K562 (cell line): Measurements from ENCODE around the gene GET4. TPM values are rescaled to one million over a fixed set of nuclear protein-coding genes. Genes with fewer than 3 reads are reported as not detected.
A peak's percentile ranks its signal among the peaks of the same experiment; 100 is the strongest.

Experiments used
- ATAC-seq: fragments of 200-7000 bp; cut with Tn5 transposase; 3 replicates; pipeline ENCODE4 v1.9.1; 2020; ENCODE audit warnings: moderate library complexity
- BruUV-seq: library from RNA; stranded (reverse); fragments of 400-500 nt; replicated peaks from 2 replicates; lab custom pipeline; 2021; lab: Mats Ljungman, UMichigan
- CTCF ChIA-PET: fragments of 300-600 bp; formaldehyde crosslinking; extraction: SDS; loops from one replicate; lab custom pipeline; 2021; ENCODE audit warnings: low intra/inter-chr PET ratio; lab: Yijun Ruan, JAX
- POLR2A ChIA-PET: fragments of 300-600, 350-650 bp; sonication (Branson Sonifier 250); formaldehyde crosslinking; extraction: SDS; loops from one replicate; lab custom pipeline; 2021; ENCODE audit warnings: antibody characterized with exemption, inconsistent platforms; lab: Yijun Ruan, JAX
- DNase-seq, 4 experiments: peaks; one replicate each; pipeline versions ENCODE4 v3.0.0 to v3.0.0-alpha.2; 2011 to 2018; ENCODE audit warnings: low spot score in 3 of 4, mixed read lengths in 3 of 4; ENCODE audit errors: extremely low read depth in 1 of 4
- FAIRE-seq: peaks from 2 replicates; lab custom pipeline; 2011; peaks lifted over from hg19 to GRCh38; lab: Jason Lieb, UNC
- H2AFZ ChIP-seq: 2 replicates; pipeline ENCODE4 v1.6.0; 2011; ENCODE audit warnings: low read depth, low read length, control low read depth, inconsistent platforms
- H3K27ac ChIP-seq: fragments of 200-600 bp; 3 replicates; pipeline ENCODE4 v1.8.0; 2011; ENCODE audit warnings: low read depth, mild to moderate bottlenecking, control low read depth, inconsistent platforms, low read length, moderate library complexity, mixed read lengths; ENCODE audit errors: extremely low read depth
- H3K27me3 ChIP-seq, 2 experiments: fragments of 300-600 bp in 1 of 2; 2 replicates in 1 of 2; 3 replicates in 1 of 2; pipeline versions ENCODE4 v1.6.0 to v1.8.0; 2011; ENCODE audit warnings: inconsistent platforms in 2 of 2, low read length in 2 of 2, mild to moderate bottlenecking in 1 of 2, mixed read lengths in 1 of 2, moderate library complexity in 1 of 2; ENCODE audit not compliant: control insufficient read depth in 2 of 2, insufficient read depth in 2 of 2
- H3K36me3 ChIP-seq: fragments of 300-600 bp; 3 replicates; pipeline ENCODE4 v1.8.0; 2011; ENCODE audit warnings: mild to moderate bottlenecking, low read length, inconsistent platforms; ENCODE audit not compliant: control insufficient read depth, insufficient read depth
- H3K4me1 ChIP-seq, 2 experiments: fragments of 200-600 bp in 1 of 2; replicated peaks in 1 of 2; 2 replicates in 1 of 2; 3 replicates in 1 of 2; pipeline versions ENCODE4 v1.5.1 to v1.8.0; 2011; ENCODE audit warnings: inconsistent platforms in 2 of 2, low read length in 2 of 2, mild to moderate bottlenecking in 1 of 2, mixed read lengths in 1 of 2, moderate library complexity in 1 of 2; ENCODE audit not compliant: control insufficient read depth in 2 of 2, insufficient read depth in 2 of 2
- H3K4me2 ChIP-seq: 2 replicates; pipeline ENCODE4 v1.6.1; 2011; ENCODE audit warnings: low read length, control low read depth, inconsistent platforms, mixed read lengths; ENCODE audit not compliant: insufficient read depth
- H3K4me3 ChIP-seq: fragments of 200-600 bp; sonication (generic), shearing (Covaris generic); 2 replicates; pipeline ENCODE4 v1.5.1; 2016; ENCODE audit warnings: control low read depth, inconsistent platforms
- H3K79me2 ChIP-seq: fragments of 200-600 bp; 3 replicates; pipeline ENCODE4 v1.8.0; 2011; ENCODE audit warnings: low read length, inconsistent platforms; ENCODE audit not compliant: control insufficient read depth, insufficient read depth
- H3K9ac ChIP-seq, 2 experiments: 2 replicates each; pipeline versions ENCODE4 v1.6.0 to v1.6.1; 2011; ENCODE audit warnings: low read depth in 2 of 2, low read length in 2 of 2, control low read depth in 1 of 2, inconsistent platforms in 1 of 2, mild to moderate bottlenecking in 1 of 2, mixed read lengths in 1 of 2; ENCODE audit not compliant: insufficient read depth in 1 of 2
- H3K9me1 ChIP-seq: one replicate; pipeline ENCODE4 v1.6.0; 2011; ENCODE audit warnings: inconsistent platforms, mild to moderate bottlenecking, low read length, moderate library complexity; ENCODE audit not compliant: control insufficient read depth, insufficient read depth
- H3K9me3 ChIP-seq: replicated peaks from 2 replicates; pipeline ENCODE4 v1.5.1; 2011; ENCODE audit warnings: low read depth, low read length, inconsistent platforms; ENCODE audit not compliant: control insufficient read depth, insufficient read depth
- H4K20me1 ChIP-seq: replicated peaks from 2 replicates; pipeline ENCODE4 v1.6.1; 2011; ENCODE audit warnings: low read length, inconsistent platforms, mixed read lengths; ENCODE audit not compliant: control insufficient read depth, insufficient read depth
- KDM5B ChIP-seq: fragments of 200-600 bp; sonication (generic); IDR thresholded peaks from 2 replicates; pipeline ENCODE4 v1.6.1; 2012; ENCODE audit warnings: low read depth, mild to moderate bottlenecking, moderate library complexity, low read length, control low read depth, inconsistent platforms; ENCODE audit not compliant: insufficient replicate concordance
- WGBS: fragments of 100-300 bp; shearing (Covaris generic); methylation state at CpG from one replicate; pipeline ENCODE4 v1.1.6; 2016; ENCODE audit warnings: low coverage, mixed read lengths; ENCODE audit not compliant: insufficient coverage; ENCODE audit errors: missing lambda C conversion rate; 5-methylcytosine and 5-hydroxymethylcytosine counted together
- in situ Hi-C: fragments of 300-500 bp; cut with MboI; formaldehyde crosslinking; loops from 4 replicates; pipeline ENCODE4 v1.15.0; 2018; ENCODE audit warnings: inconsistent platforms, mixed read lengths
- intact Hi-C: fragments of 100-400 bp; cut with micrococcal nuclease; formaldehyde crosslinking; loops from 2 replicates; pipeline ENCODE4 v1.14.2; 2022
- polyA plus RNA-seq, 8 experiments: library from polyadenylated mRNA; depleted of rRNA in 4 of 8; stranded (reverse) in 5 of 8; unstranded in 3 of 8; fragments of >200 nt; fragmentation: Nextera tagmentation in 2 of 8; fragmentation: Illumina TruSeq in 1 of 8; extraction: Ambion mirVana in 2 of 8; extraction: Trizol in 1 of 8; gene quantifications; 2 replicates each; pipeline versions ENCODE4 v1.2.1 to v1.2.3, GENCODE V29; 2011 to 2014; ENCODE audit warnings: inconsistent platforms in 1 of 8, missing spikeins in 1 of 8
- total RNA-seq, 7 experiments: library from RNA; depleted of rRNA in 6 of 7; stranded (reverse); fragments of >200 nt in 6 of 7; fragmentation: Illumina TruSeq in 2 of 7; extraction: Trizol in 2 of 7; gene quantifications; 2 replicates each; pipeline versions ENCODE4 v1.2.1 to v1.2.3, GENCODE V29; 2011 to 2021; ENCODE audit warnings: low replicate concordance in 1 of 7
- TF ChIP-seq, protein P1 (sequence below), 2 experiments: fragments of 450-650 bp; conservative IDR thresholded peaks; 2 replicates each; pipeline ENCODE4 v1.6.1; 2017; ENCODE audit warnings: mild to moderate bottlenecking in 2 of 2, moderate library complexity in 2 of 2

Gene GET4
- total and polyA plus RNA-seq, 9 of the 15 experiments (the other 6 are each of a cell fraction or from before 2014, with no cell fraction given): 0.99 to 122 (median 40.4) TPM

DNA sequence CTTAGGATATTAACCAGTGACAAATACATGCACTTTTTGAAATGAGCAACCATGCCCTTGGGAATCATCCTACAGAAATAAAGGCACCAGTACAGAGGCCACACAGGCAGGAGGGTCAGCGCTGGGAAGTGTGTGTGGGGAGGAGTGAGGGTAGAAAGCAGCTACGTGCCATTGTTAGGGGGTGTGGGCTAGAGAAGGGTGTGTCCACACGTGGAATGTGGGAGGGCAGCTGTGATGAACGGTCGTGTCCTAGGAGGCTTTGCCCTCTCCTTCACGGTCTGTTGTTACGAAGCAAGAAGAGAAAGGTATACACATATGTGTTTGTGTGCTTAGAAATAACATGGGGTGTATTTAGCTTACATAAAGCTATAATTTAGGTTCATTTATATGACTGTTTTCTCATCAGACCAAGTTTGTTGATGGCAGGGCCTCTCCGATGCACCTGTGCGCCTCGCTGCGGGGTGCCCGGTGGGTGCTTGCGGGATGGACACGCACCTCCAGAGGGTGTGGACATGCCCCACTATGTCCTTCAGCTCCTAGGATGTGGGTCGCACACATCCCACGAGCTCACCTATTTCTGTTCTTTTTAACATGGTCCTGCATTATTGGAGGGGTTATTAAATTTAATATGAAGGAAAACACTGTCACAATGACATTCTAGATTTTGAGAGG is 16.9 kb upstream of the GET4 start:
- intact Hi-C loops: no loop called here
- ATAC-seq (peak; percentile 82), DNase-seq (peak in 2 of 4 experiments; percentile 25 to 34), FAIRE-seq (peak; percentile 66)
- Histone ChIP-seq H3K4me1 (peaks cover 14 to 29% of the 10 kb centered on the region in 2 experiments; a peak in 4 of 5 replicates), H3K4me2 (peak overlapping the region; percentile 64; the same call in 1 of the 2 replicates), H3K36me3 (peaks cover 89% of the 10 kb centered on the region), H3K9ac (peak overlapping the region in 1 of 2 experiments; percentile 62; a peak in 1 of 4 replicates), H3K27me3 (no peaks in the 10 kb centered on the region), H2AFZ (no peak overlapping the region), H3K27ac (peak overlapping the region; percentile 31; the same call in 2 of the 3 replicates), H3K9me1 (peaks cover 4% of the 10 kb centered on the region), H4K20me1 (0 out of 2 replicates have a peak, but pooled peaks cover 5% of the 10 kb centered on the region), H3K4me3 (no peak overlapping the region), H3K79me2 (no peaks in the 10 kb centered on the region), H3K9me3 (no peaks in the 10 kb centered on the region)
- in situ Hi-C loops: no loop called here
- ChIA-PET CTCF (no interaction called here), POLR2A (interaction anchor here (0.6 to 1.7 kb wide), 4 partner anchors 13 to 35 kb away, joined by 3 to 9 read pairs (median 3); no protein-coding TSS in a partner anchor)
- BruUV-seq: no TSS peak
- WGBS: 64% methylated on average over 16 of the region's 16 CpGs
- TF ChIP-seq, protein P1, sequence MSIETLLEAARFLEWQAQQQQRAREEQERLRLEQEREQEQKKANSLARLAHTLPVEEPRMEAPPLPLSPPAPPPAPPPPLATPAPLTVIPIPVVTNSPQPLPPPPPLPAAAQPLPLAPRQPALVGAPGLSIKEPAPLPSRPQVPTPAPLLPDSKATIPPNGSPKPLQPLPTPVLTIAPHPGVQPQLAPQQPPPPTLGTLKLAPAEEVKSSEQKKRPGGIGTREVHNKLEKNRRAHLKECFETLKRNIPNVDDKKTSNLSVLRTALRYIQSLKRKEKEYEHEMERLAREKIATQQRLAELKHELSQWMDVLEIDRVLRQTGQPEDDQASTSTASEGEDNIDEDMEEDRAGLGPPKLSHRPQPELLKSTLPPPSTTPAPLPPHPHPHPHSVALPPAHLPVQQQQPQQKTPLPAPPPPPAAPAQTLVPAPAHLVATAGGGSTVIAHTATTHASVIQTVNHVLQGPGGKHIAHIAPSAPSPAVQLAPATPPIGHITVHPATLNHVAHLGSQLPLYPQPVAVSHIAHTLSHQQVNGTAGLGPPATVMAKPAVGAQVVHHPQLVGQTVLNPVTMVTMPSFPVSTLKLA (conservative IDR thresholded peaks at IDR 0.05): peak in 1 of 2 experiments; percentile 33; a peak in 1 of 4 replicates
- no peak for TF ChIP-seq KDM5B
